ENCODE data around the gene PNKD. TPM values are rescaled to one million over a fixed set of nuclear protein-coding genes. Genes with fewer than 3 reads are reported as not detected.
A peak's percentile ranks its signal among the peaks of the same experiment; 100 is the strongest.

Gene PNKD
- total RNA-seq, 1 experiment from 2014 or later, result 58.1 TPM

DNA sequence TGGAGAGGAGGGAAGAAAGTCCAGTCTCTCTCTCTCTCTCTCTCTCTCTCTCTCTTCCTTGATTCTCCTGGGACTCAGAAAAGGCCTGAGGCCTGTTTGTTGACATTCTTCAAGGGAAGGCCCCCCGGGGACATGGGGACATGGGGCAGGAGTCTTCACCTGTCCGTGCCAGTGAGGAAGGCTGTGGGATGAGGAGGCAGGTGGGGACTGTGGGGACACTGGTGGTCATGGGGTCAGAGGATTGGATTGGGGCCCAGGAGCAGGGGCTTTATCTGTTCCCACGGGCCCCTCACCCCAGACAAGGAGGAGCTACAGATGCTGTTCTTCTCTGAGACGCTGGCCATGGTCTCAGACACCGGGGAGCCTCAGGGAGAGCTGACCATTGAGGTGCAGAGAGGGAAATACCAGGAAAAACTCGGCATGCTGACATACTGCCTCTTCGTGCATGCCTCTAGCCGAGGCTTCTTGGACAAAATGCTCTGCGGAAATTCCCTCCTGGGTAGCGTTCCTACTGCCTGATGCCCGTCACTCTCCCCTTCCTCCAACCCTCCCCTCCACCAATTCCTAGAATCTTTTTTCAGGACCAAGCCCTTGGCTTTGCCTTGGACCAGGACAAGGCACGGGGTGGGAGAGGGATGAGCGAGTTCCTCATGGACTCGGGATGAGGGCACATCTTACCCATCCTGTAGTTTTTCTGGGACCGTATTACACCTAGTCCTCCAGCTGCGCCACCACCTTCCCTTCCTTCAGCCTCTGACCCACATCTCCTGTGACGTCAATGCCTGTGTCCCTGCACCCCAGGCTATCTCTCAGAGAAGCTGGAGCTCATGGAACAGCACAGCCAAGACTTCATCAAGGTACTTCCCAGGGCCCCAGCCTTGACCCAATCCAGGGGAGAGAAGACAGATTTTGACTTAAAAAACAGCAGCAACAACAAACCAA is 87.2 kb downstream of the PNKD start:
- no peaks in the 10 kb centered on the region for H3K36me3 ChIP-seq (ENCODE audit: control insufficient read depth in 1 of 2, insufficient read depth in 2 of 2, low read length in 2 of 2)
- no peak overlapping the region for H3K9ac ChIP-seq (ENCODE audit: low read length)
- RAD21 ChIA-PET (ENCODE audit: low non-redundant PET in 1 of 2, low total read pairs in 2 of 2, uncharacterized antibody in 2 of 2, unreplicated experiment in 2 of 2), result interaction anchor here in 1 of 2 experiments (0.5 kb wide), 1 partner anchor 60 kb away, joined by 5 read pairs; no protein-coding TSS in a partner anchor
- intact Hi-C loops (cut with micrococcal nuclease), result no loop called here
- CTCF ChIA-PET, result interaction anchor here (0.6 to 2.3 kb wide), 14 partner anchors 10 to 302 kb away, joined by 3 to 16 read pairs (median 4); partner anchors contain the start of genes AAMP, BCS1L, PNKD and ZNF142
- no peaks in the 10 kb centered on the region for H3K27me3 ChIP-seq (ENCODE audit: insufficient read depth, low read length)
- no peak overlapping the region for H3K27ac ChIP-seq (ENCODE audit: low read depth, low read length)
- no peaks in the 10 kb centered on the region for H3K9me2 ChIP-seq (ENCODE audit: insufficient read depth)
- no peak overlapping the region for H3K4me3 ChIP-seq (replicated peaks in 1 of 2; ENCODE audit: low read depth in 1 of 2, low read length in 2 of 2)
- H3K4me1 ChIP-seq (ENCODE audit: control insufficient read depth in 1 of 2, insufficient read depth in 2 of 2, low read length in 2 of 2), result peaks cover 8 to 19% of the 10 kb centered on the region in 2 experiments; a peak in 3 of 4 replicates
- no peak for TF ChIP-seq POLR2AphosphoS5 (IDR thresholded peaks at IDR 0.05; ENCODE audit: low read depth, low read length)
- TF ChIP-seq, protein P1, sequence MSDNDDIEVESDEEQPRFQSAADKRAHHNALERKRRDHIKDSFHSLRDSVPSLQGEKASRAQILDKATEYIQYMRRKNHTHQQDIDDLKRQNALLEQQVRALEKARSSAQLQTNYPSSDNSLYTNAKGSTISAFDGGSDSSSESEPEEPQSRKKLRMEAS (IDR thresholded peaks at IDR 0.05), result no peak
- TF ChIP-seq, protein P2, sequence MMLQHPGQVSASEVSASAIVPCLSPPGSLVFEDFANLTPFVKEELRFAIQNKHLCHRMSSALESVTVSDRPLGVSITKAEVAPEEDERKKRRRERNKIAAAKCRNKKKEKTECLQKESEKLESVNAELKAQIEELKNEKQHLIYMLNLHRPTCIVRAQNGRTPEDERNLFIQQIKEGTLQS (IDR thresholded peaks at IDR 0.05), result no peak
- no peak for TF ChIP-seq SP1 (IDR thresholded peaks at IDR 0.05; ENCODE audit: low read depth)
- H3K4me2 ChIP-seq (ENCODE audit: low read length), result peak overlapping the region; percentile 36; the same call in 1 of the 2 replicates
- no peaks in the 10 kb centered on the region; a peak in 1 of 4 replicates for H3K9me3 ChIP-seq (ENCODE audit: control insufficient read depth in 1 of 2, insufficient read depth in 1 of 2, low read depth in 1 of 2, low read length in 2 of 2)
- ATAC-seq (no peak), DNase-seq (ENCODE audit: low read depth, low spot score) (no peak)
- no TSS peak for BruUV-seq (replicated peaks)
- no peaks in the 10 kb centered on the region for H3K79me2 ChIP-seq (ENCODE audit: insufficient read depth, low read length)
- POLR2A ChIA-PET, result interaction anchor here (1.0 to 1.6 kb wide), 4 partner anchors 22 to 70 kb away, joined by 3 to 4 read pairs (median 4); no protein-coding TSS in a partner anchor
- no peaks in the 10 kb centered on the region for H4K20me1 ChIP-seq (ENCODE audit: insufficient read depth)
- H2AFZ ChIP-seq (ENCODE audit: low read depth, low read length, poor library complexity, severe bottlenecking), result no peak overlapping the region

DNA sequence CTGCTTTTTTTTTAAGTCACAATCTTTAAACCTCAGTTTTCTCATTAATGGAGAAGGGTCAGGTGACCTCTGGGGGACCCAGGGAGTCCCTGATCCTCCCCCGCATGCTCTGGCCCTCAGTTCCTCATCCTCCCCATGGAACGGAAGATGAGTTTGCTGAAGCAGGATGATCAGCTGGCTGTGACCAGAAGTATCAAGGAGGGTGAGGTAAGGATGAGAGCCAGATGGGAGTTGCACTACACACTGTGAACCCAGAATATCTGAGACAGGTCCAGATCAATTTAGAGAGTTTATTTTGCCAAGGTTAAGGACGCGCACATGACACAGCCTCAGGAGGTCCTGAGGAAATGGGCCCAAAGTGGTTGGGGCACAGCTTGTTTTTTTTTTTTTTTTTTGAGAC is 90.1 kb downstream of the PNKD start:
- no peak overlapping the region for H3K9ac ChIP-seq (ENCODE audit: low read length)
- peaks cover 8 to 19% of the 10 kb centered on the region in 2 experiments; a peak in 3 of 4 replicates for H3K4me1 ChIP-seq (ENCODE audit: control insufficient read depth in 1 of 2, insufficient read depth in 2 of 2, low read length in 2 of 2)
- no peak for ATAC-seq
- no peaks in the 10 kb centered on the region for H3K27me3 ChIP-seq (ENCODE audit: insufficient read depth, low read length)
- no peak overlapping the region for H3K27ac ChIP-seq (ENCODE audit: low read depth, low read length)
- no peaks in the 10 kb centered on the region for H4K20me1 ChIP-seq (ENCODE audit: insufficient read depth)
- no peak overlapping the region for H2AFZ ChIP-seq (ENCODE audit: low read depth, low read length, poor library complexity, severe bottlenecking)
- BruUV-seq (replicated peaks), result no TSS peak
- no peaks in the 10 kb centered on the region for H3K79me2 ChIP-seq (ENCODE audit: insufficient read depth, low read length)
- no peaks in the 10 kb centered on the region for H3K36me3 ChIP-seq (ENCODE audit: control insufficient read depth in 1 of 2, insufficient read depth in 2 of 2, low read length in 2 of 2)
- POLR2A ChIA-PET, result no interaction called here
- no peak overlapping the region for H3K4me3 ChIP-seq (replicated peaks in 1 of 2; ENCODE audit: low read depth in 1 of 2, low read length in 2 of 2)
- no peak overlapping the region for H3K4me2 ChIP-seq (ENCODE audit: low read length)
- CTCF ChIA-PET, result no interaction called here
- H3K9me2 ChIP-seq (ENCODE audit: insufficient read depth), result no peaks in the 10 kb centered on the region
- intact Hi-C loops (cut with micrococcal nuclease), result no loop called here
- no peak for DNase-seq (ENCODE audit: low read depth, low spot score)
- no peaks in the 10 kb centered on the region for H3K9me3 ChIP-seq (ENCODE audit: control insufficient read depth in 1 of 2, insufficient read depth in 1 of 2, low read depth in 1 of 2, low read length in 2 of 2)
- RAD21 ChIA-PET (ENCODE audit: low non-redundant PET in 1 of 2, low total read pairs in 2 of 2, uncharacterized antibody in 2 of 2, unreplicated experiment in 2 of 2), result no interaction called here
- no peak for TF ChIP-seq ZNF274 (IDR thresholded peaks at IDR 0.05; ENCODE audit: low read depth, low read length)
- TF ChIP-seq, protein P3, sequence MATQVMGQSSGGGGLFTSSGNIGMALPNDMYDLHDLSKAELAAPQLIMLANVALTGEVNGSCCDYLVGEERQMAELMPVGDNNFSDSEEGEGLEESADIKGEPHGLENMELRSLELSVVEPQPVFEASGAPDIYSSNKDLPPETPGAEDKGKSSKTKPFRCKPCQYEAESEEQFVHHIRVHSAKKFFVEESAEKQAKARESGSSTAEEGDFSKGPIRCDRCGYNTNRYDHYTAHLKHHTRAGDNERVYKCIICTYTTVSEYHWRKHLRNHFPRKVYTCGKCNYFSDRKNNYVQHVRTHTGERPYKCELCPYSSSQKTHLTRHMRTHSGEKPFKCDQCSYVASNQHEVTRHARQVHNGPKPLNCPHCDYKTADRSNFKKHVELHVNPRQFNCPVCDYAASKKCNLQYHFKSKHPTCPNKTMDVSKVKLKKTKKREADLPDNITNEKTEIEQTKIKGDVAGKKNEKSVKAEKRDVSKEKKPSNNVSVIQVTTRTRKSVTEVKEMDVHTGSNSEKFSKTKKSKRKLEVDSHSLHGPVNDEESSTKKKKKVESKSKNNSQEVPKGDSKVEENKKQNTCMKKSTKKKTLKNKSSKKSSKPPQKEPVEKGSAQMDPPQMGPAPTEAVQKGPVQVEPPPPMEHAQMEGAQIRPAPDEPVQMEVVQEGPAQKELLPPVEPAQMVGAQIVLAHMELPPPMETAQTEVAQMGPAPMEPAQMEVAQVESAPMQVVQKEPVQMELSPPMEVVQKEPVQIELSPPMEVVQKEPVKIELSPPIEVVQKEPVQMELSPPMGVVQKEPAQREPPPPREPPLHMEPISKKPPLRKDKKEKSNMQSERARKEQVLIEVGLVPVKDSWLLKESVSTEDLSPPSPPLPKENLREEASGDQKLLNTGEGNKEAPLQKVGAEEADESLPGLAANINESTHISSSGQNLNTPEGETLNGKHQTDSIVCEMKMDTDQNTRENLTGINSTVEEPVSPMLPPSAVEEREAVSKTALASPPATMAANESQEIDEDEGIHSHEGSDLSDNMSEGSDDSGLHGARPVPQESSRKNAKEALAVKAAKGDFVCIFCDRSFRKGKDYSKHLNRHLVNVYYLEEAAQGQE (IDR thresholded peaks at IDR 0.05; ENCODE audit: low read depth), result no peak
- TF ChIP-seq CEBPB (IDR thresholded peaks at IDR 0.05; ENCODE audit: low read depth), result no peak
- TF ChIP-seq JUND (IDR thresholded peaks at IDR 0.05), result no peak
- TF ChIP-seq RAD21 (IDR thresholded peaks at IDR 0.05; ENCODE audit: low read depth), result no peak
- TF ChIP-seq, protein P2 (IDR thresholded peaks at IDR 0.05), result no peak
- TF ChIP-seq, protein P4, sequence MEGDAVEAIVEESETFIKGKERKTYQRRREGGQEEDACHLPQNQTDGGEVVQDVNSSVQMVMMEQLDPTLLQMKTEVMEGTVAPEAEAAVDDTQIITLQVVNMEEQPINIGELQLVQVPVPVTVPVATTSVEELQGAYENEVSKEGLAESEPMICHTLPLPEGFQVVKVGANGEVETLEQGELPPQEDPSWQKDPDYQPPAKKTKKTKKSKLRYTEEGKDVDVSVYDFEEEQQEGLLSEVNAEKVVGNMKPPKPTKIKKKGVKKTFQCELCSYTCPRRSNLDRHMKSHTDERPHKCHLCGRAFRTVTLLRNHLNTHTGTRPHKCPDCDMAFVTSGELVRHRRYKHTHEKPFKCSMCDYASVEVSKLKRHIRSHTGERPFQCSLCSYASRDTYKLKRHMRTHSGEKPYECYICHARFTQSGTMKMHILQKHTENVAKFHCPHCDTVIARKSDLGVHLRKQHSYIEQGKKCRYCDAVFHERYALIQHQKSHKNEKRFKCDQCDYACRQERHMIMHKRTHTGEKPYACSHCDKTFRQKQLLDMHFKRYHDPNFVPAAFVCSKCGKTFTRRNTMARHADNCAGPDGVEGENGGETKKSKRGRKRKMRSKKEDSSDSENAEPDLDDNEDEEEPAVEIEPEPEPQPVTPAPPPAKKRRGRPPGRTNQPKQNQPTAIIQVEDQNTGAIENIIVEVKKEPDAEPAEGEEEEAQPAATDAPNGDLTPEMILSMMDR (IDR thresholded peaks at IDR 0.05 in 2 of 3, conservative IDR thresholded peaks at IDR 0.05 in 1 of 3; ENCODE audit: borderline replicate concordance in 1 of 3, insufficient read depth in 1 of 3, low read depth in 2 of 3, low read length in 2 of 3), result no peak
- TF ChIP-seq SP1 (IDR thresholded peaks at IDR 0.05; ENCODE audit: low read depth), result no peak
